Coronary artery (tissue), 2 donors: ENCODE results near the gene ZNF154.
A peak's percentile ranks its signal among the peaks of the same experiment; 100 is the strongest.

Experiments
- DNase-seq: peaks from one replicate; pipeline ENCODE4 v3.0.0-alpha.2; 2017; ENCODE audit warnings: low spot score
- H3K27ac ChIP-seq, 2 donors: fragments of 200-600 bp; sonication (generic); one replicate each; pipeline ENCODE4 v1.5.1; 2016 to 2019
- H3K4me3 ChIP-seq: fragments of 200-600 bp; sonication (generic); 2 replicates; pipeline ENCODE4 v1.5.1; 2016; ENCODE audit warnings: mild to moderate bottlenecking, moderate library complexity
- TF ChIP-seq, protein P1 (sequence below): fragments of 200-600 bp; sonication (generic); IDR thresholded peaks from one replicate; pipeline ENCODE4 v1.5.1; 2019; ENCODE audit warnings: antibody characterized with exemption

Gene ZNF154

DNA sequence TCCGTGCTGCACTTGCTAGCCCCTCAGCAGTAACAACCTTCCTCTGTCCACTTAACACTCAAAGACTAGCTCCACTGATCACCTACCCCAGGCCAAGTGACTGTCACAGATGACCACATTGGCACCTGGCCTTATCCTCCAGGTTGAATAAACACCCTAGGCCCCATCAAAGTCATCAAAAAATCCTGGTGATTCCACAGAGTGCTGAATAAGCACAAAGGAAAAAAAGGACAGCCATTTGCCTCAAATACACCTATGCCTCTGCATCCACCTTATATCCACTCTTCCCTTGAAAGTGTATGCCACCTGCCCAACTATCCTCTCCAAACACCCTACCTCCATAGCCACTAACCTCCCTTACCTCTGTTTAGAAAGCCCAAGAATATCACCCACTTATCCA lies 2.7 kb downstream of the ZNF154 start:
- Histone ChIP-seq H3K27ac (no peak overlapping the region), H3K4me3 (peak overlapping the region; percentile 12)
- TF ChIP-seq, protein P1, sequence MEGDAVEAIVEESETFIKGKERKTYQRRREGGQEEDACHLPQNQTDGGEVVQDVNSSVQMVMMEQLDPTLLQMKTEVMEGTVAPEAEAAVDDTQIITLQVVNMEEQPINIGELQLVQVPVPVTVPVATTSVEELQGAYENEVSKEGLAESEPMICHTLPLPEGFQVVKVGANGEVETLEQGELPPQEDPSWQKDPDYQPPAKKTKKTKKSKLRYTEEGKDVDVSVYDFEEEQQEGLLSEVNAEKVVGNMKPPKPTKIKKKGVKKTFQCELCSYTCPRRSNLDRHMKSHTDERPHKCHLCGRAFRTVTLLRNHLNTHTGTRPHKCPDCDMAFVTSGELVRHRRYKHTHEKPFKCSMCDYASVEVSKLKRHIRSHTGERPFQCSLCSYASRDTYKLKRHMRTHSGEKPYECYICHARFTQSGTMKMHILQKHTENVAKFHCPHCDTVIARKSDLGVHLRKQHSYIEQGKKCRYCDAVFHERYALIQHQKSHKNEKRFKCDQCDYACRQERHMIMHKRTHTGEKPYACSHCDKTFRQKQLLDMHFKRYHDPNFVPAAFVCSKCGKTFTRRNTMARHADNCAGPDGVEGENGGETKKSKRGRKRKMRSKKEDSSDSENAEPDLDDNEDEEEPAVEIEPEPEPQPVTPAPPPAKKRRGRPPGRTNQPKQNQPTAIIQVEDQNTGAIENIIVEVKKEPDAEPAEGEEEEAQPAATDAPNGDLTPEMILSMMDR, result no peak
- DNase-seq, result no peak

DNA sequence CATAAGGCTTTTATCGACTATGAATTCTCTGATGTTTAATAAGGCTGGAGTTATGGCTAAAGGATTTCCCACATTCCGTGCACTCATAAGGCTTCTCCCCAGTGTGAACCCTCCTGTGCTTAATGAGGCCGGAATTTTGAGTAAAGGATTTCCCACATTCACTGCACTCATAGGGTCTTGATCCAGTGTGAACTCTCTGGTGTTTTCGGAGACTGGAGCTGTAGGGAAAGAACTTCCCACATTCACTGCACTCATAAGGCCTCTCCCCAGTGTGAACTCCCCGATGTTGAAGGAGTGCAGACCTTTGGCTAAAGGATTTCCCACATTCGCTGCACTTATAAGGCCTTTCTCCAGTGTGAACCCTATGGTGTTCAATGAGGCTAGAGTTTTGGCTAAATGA lies 7.4 kb downstream of the ZNF154 start:
- no peak overlapping the region for H3K27ac ChIP-seq
- H3K4me3 ChIP-seq, result no peak overlapping the region
- no peak for DNase-seq
- TF ChIP-seq, protein P1, result no peak

DNA sequence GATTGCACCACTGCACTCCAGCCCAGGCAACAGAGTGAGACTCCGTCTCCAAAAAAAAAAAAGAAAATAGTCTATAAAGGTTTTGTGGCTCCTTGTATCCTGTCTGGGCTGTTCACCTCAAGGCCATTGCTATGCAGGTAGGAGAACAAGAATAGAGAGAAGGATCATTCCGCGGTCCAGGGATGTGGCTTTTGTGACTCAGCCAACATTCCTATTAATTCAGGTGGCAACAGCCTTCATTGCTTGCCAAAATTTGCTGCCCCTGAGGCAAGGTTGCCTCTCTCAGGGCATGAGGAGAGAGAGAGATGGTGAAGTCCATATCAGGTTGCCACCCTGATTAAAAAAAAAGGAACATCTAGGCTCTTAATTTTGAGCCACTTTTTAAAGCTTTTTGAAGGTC lies 19.3 kb downstream of the ZNF154 start:
- Histone ChIP-seq H3K27ac (no peak overlapping the region), H3K4me3 (no peak overlapping the region)
- TF ChIP-seq, protein P1, result no peak
- no peak for DNase-seq

DNA sequence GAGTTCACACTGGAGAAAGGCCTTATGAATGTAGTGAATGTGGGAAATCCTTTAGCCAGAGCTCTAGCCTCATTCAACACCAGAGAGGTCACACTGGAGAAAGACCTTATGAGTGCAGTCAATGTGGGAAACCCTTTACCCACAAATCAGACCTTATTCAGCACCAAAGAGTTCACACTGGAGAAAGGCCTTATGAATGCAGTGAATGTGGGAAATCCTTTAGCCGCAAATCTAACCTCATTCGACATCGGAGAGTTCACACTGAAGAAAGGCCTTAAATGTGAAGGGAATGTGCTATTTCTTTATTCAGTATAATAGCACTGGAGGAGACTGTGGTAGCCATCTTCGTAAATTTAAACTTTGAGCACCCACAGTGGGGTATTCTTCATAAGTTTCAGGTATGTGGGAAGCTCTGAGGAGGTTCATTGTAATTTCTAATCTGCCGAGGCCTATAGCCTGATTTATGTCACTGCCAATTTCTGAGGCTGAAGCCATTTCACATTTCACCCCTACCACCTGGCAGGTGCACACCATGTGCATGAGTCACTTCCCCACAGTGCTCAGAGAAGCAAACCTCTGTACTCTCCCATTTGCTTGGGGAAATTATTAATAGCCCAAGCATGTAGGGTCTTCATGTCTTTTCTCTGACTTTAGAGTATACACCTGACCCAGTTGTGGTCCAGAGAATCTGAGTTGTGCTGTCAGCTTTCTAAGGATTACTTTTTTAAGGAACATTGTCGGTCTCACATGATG lies 20.8 kb downstream of the ZNF154 start:
- TF ChIP-seq, protein P1, result no peak
- Histone ChIP-seq H3K4me3 (peak overlapping the region; percentile 42), H3K27ac (no peak overlapping the region)
- DNase-seq, result no peak

DNA sequence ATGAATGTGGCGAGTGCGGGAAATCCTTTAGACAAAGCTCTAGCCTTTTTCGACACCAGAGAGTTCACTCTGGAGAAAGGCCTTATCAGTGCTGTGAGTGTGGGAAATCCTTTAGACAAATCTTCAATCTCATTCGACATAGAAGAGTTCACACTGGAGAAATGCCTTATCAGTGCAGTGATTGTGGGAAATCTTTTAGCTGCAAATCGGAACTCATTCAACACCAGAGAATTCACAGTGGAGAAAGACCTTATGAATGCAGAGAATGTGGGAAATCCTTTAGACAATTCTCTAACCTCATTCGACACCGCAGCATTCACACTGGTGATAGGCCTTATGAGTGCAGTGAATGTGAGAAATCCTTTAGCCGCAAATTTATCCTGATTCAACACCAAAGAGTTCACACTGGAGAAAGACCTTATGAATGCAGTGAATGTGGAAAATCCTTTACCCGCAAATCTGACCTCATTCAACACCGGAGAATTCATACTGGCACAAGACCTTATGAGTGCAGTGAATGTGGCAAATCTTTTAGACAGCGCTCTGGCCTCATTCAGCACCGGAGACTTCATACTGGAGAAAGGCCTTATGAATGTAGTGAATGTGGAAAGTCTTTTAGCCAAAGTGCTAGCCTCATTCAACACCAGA lies 21.5 kb downstream of the ZNF154 start:
- DNase-seq, result no peak
- H3K4me3 ChIP-seq, result peak overlapping the region; percentile 42
- TF ChIP-seq, protein P1, result no peak
- H3K27ac ChIP-seq, result no peak overlapping the region

DNA sequence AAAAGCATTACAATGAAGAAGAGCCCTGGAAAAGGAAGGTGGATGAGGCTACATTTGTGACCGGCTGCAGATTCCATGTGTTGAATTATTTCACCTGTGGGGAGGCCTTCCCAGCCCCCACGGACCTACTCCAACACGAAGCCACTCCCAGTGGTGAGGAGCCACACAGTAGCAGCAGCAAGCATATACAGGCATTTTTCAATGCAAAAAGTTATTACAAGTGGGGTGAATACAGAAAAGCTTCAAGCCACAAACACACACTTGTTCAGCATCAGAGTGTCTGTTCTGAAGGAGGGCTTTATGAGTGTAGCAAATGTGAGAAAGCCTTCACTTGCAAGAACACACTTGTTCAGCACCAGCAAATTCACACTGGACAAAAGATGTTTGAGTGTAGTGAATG lies 22.3 kb downstream of the ZNF154 start:
- DNase-seq, result no peak
- Histone ChIP-seq H3K4me3 (peak overlapping the region; percentile 20), H3K27ac (no peak overlapping the region)
- TF ChIP-seq, protein P1, result no peak
